Effector CD4-positive, alpha-beta T cell (primary cell): ENCODE data around the gene ABLIM3. TPM values are rescaled to one million over a fixed set of nuclear protein-coding genes. Genes with fewer than 3 reads are reported as not detected.

ENCODE experiments used
- DNase-seq: peaks from one replicate; pipeline ENCODE4 v3.0.0-alpha.2; 2020
- total RNA-seq: gene quantifications from one replicate; lab custom pipeline; 2026; lab: John Stamatoyannopoulos, UW

Gene ABLIM3
- total RNA-seq, result not detected

DNA sequence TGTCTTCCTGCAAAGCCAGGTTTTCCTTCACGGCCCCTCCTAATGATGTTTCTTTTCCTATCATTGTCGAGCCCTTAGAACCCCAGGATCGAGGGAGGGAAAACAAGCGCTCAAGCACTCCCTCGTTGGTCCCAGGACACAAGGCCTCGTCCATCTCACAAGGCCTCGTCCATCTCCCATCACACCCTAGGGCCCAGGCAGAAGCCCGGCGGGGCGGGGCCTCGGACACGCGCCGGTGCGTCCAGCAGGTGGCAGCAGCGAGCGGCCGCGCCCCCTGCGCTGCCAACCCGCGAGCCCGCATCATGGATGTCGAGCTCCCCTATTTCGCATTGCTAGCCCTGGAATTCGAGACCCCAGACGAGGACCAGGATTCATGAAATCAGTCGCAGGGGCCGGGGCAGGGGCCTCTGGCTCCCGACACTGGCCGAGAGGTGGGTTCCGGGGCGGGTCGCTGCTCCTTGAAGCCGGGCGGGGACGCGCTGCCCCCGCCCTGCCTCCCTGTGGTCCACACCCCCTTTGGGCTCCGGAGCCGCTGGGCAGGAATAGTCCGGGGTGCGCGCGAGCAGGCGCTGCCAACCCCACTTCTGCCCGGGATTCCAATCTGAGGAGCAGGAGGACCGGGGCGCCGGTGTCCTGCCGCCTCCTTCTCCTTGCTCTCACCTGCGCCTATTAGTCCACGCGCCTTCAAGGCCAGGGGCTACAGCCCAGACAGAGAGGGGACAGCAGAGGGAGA, at the start of gene ABLIM3:
ABLIM3 (plus strand) TSS at position 270 of the 733 bp plus-strand sequence. CDS start 603 bp downstream, outside the sequence.
- peak; percentile 57 for DNase-seq

DNA sequence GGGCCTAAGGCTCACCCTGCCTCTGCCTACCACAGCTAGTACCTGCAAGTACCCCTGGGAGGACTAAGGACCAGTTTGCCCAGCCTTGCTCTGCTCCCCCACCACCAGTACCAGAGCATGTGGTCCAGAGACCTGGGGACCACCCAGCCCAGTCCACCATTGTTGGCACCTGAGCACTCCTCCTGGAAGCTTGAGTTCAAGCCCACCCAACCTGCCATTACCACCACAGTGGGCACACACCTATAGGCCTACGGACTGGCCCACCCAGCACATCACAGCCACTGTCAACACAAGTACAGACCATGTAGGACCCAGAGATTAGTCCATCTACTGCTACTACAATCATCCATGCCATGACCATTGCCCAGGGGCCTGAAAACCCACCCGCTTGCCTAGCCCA, 47.7 kb upstream of the ABLIM3 start:
- no peak for DNase-seq

DNA sequence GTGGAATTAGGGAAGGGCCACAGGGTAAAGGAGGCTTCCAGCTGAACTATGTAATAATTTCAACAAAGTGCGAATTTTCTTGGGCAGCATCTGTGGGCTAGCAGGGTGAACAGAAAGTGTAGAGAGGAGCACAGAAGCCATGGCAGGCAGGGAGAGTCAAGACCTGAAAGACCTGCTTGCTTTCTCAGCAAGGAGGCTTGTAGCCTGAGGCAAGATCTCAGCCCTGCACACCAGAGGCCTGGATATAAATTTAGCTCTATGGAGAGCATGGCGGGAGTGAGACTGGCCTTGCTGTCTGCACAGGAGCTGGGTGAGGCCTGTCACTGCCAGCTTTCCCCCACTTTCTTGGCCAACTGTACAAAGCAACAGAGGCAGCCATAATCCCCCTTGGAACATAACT, 46.3 kb upstream of the ABLIM3 start:
- no peak for DNase-seq

DNA sequence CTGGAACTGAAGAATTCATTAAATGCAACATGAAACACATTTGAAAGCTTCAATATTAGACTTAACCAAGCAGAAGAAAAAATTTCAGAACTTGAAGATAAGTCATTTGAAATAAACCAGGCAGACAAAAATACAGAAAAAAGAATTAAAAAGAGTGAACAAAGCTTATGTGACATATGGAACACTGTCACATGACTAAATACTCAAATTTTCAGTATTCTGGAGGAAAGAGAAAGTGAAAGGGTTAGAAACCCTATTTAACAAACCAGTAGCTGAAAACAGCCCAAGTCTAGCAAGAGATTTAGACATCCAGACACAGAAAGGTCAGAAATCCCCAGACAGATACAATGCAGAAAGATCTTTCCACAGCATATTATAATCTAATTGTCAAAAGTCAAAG, 41.4 kb upstream of the ABLIM3 start:
- no peak for DNase-seq

DNA sequence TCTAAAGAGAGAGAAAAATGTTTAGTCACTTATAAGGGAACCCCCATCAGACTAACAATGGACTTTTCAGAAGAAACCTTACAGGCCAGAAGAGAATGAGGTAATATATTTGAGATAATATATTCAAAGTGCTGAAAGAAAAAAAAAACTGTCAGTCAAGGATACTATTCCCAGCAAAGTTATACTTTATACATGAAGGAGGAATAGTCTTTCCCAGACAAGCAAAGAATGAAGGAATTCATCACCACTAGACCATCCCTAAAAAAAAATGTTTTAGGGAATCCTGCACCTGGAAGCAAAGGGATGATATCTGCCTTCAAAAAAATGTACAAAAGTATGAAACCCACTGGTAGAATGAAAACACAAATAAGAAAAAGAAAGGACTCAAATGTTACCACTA, 41.0 kb upstream of the ABLIM3 start:
- DNase-seq, result no peak

DNA sequence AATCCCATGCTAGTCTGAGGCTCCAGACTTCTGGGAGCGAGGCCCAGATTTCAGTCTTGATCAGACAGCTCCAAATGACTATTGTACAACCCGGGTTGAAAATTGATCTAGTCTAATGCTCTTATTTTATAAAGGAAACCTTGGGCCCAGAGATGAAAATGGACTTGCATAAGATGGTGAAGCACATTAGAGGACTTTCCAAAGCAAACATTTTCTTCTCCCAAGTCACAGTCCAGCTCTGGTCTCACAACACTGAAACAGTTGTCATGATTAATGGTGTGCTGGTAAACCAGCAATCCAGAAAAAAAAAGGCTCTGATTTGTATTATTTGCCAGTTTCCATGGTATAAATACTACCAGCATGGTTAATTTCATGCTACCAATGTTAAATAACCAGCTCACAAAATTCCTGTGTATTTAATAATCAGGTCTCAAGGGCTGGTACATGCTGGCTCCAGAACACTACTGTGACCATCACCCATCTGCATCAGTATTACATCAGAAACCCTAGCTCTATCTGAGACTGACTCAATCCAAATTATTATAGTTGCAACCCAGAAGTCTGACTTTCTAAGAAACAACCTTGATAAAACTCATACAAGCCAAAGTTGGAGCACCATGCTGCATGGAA, 32.5 kb upstream of the ABLIM3 start:
- no peak for DNase-seq

DNA sequence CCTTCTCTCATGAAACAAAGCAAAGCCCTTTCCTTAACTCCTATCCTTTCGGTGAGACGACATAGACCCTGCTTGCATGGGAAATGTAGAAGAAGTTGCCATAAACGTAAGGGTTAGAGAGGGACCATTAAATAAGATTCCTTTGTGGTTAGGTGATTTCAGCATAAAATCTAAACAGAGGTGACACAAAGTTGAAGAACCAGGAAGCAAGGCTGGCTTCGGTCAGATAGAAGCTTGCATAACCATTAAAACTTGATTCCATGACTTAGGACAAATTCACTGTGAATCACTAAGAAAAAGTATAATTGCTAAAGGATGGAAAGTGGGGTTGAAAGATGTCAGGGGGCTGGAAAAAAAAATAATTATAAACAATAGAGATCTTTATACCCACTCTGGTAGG, 30.9 kb upstream of the ABLIM3 start:
- DNase-seq, result no peak

DNA sequence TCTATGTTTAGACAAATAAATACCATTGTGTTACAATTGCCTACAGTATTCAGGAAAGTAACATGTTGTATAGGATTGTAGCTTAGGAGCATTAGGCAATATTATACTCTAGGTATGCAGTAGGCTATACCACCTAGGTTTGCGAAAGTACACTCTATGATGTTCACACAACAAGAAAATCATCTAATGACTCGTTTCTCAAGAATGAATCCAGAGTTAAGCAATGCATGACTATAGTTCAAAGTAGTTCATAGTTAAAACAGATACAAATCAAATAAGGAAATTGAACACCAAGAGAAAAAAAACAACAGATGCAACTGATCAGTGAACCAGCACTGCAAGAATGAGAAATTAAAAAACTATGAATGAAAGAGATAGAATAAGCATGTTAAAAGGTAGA, 27.6 kb upstream of the ABLIM3 start:
- DNase-seq, result no peak

DNA sequence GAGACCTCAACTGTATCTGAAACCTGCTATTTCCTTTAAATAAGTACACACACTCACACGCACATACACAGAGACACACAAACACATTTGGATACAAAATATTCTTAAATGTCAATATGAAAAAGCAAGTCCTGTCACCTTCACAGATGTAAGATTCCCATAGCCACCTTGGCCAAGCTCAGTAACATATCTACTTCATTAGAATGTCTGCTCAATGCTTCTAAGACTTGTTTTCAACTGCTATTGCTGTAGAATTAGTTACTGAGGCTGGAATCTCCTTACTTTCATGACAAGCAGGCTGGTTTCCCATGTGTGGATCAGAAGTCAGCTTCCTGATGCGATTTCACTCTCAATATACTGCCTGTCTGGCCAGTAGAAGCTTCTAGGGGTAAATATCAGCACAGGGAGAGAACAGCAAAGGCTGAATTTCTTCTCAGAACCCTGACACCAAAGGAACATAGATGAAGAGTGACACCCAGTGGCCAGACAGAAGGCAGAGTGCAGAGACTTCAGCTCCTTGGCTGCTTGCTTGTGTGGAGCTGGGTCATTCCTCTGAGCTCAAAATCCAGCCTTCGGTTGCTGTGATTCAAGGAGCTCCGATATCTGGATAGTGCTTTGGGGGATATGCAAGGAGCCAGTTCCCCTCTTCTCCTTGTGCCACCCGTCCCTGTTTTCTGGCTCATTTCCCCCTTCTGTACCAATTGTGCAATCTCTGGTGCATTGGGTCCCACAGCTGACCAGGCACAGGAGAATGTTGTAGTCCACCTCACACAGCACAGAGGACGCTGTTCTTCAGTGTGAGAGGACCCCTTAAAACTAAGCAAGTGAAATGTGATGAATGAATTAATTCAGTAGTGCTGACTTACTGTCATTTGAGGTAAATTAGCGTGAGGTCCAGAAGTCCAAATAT, 26.6 kb upstream of the ABLIM3 start:
- DNase-seq, result peak; percentile 26

DNA sequence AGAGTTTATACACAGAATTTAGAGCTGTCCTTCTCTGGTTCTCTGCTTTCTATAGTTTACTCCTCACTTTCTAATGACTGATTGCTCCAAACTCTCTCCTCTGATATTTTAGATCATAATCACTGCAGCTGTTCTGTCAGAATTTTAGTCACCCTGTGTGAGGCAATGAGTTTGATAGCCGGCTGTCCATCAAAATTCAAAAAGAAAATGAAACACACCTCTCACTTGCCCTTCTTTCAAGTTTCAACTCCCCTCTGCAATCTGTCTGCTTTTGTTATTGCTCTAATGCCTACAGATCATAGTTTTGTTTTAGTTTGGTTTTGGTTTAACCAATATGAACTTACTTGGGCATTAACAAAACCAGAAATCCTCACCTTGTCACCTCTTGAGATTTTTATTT, 23.3 kb upstream of the ABLIM3 start:
- no peak for DNase-seq

DNA sequence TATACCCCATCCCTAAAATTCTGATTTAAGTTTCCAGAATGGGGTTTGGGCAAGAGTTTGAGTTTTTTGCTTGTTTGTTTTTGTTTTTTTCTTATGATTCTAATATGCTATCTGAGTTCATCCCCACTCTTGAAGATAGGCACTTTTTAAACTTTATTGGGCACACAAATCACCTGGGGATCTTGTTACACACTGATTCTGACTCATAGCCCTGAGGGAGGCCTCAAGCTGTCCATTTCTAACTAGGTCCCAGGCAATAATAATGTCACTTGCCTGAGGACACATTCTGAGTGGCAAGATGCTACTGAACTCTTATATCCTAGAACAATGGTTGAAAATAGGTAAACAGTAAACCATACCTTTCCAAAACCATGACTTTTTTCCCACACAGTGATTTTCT, 22.8 kb upstream of the ABLIM3 start:
- DNase-seq, result no peak

DNA sequence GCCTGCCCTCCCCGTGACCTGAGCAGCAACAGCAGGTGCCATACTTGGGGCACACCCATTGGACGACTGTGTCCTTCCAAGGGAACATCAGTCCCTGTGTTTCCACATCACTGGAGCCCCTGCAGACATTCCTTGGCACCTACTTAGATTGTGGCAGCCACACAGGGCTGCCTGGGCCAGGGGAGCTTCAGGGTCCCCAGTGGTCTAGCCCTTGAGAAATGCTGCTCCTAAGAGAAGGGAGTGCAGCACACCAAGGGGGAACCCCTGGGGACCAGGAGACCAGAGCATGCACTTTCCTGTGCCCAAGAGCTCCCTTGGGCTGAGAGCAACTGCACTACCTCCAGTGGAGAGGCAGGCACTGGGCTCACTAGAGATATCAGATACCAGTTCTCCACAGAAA, 20.1 kb upstream of the ABLIM3 start:
- DNase-seq, result no peak

DNA sequence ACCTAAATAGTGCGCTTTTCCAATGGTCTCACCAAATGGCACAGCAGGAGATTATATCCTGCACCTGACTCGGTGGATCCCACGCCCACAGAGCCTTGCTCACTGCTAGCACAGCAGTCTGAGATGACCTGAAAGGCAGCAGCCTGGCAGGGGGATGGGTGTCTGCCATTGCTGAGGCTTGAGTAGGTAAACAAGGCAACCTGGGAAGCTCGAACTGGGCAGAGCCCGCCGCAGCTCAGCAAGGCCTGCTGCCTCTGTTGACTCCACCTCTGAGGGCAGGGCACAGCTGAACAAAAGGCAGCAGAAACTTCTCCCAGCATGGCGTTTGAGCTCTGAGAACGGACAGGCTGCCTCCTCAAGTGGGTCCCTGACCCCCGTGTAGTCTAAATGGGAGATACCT, 18.1 kb upstream of the ABLIM3 start:
- no peak for DNase-seq

DNA sequence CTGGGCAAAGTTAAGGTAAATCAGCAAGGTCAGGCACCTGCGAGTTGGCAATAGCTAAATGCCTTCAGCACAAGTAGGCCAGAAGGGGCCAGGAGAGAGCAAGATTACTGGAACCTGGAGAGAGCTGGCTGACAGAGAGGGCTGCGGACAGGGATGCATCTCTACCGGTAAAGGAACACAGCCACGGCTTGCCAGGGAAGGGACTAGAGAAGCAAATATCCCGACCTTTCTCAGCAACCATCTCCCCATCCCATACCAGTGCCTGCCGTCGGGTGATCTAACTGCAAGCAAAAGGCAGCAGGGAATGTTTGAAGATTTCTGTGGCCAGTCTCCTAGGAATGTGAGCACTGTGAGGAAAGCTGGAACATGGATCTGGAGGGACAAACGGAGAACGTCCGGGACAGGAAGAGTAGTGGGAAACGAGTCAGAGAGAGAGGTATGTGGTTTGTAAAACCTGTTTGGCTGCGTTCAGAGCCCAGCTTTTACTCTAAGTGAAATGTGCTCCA, 15.9 kb upstream of the ABLIM3 start:
- no peak for DNase-seq

DNA sequence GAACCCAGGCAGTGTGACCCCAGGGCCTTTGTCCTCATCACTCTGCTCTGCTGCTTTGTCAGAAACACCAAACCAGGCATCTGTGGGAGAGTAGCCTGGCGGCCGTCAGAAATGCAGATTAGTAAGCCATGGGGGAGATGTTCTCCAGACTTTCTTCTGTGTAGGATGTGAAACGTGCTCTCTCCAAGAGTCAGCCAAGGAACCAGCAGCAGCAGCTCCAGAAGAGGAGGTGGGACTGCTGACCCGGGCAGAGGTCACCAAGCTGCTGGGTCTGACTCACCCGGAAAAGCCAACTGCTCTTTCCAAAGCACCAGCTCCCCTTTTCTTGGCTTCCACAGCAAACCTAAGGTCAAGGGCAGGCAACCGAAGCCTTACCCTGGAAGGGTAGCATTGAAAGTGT, 14.4 kb upstream of the ABLIM3 start:
- DNase-seq, result no peak

DNA sequence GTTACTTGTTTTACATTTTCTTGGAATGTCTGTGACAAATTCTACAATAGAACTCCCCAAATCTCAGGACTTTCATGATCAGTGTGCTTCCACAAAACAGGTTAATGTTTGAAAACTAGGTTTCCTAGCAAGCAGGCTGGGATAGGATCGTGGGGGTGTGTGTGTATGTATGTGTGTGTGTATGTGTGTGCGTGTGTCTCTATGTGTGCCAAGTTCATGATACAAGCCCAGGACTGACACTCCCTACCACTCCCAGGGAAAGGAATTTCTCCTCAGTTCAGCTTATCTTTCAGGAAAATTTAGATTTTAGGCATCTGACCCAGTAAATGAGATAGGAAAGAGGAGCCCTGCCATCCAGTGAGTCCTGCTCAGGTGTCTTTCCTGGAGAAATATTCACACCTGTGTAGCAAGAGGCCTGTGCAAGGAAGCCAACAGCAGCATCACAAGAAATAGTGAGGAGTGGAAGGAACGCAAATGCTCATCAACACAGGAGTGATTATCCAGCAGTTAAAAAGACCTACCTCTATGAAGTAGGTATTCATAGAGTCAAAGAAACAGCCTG, 13.8 kb upstream of the ABLIM3 start:
- no peak for DNase-seq

DNA sequence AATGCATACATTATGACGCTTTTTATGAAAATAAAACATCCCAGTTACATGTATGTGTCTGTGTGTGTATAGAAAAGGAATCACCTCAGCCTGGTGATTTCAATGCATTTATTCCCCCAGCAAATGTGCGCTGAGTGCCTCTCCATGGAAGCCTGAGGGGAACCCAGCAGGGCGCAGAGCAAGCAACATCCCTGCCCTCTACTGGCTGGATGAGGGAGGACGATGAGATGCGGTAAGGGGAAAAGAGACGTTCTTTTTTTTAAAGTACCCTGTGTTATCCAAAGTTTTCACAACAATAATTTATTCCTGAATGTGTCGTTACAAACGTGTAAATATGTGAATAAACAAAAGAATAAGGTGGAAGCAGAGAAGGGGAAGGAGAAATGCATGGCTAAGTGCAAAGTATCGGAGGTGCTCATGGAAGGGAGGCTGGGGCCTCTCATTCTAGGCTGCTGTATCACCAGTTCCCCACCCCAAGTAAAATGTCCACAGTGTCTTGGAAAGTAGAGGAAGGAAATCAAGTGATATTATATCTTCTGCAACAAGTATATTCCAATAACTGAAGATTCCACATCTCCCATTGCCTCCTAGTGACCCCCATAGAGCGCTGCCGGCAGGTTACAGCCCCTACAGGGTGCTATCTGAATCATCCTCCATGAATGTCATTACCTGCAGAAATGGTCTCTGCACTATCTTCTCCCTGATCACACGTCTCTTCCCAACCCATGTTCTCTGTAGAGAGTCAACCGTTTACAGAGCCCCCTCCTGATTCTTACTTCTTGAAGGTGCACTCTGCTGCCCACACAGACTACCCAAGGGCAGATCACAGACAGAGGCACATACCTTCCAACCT, 13.0 kb upstream of the ABLIM3 start:
- no peak for DNase-seq

DNA sequence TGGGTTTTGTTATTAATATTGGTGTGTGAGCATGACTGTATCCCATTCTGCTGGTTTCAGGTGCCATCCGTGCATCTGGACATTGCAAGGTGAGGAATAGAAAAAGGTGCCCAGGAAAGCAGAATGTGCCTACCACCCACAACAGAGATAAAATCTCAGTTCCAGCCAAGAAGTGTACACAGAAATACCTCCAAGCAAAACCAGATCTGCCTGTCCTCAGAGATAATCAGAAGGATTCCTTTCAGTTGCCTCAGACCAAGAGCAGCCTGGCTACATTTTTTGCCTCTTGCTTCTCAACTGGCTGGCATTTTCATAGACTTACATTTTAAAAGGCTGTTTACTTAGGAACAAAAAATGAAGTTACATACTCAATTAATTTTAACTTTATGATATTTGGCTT, 12.1 kb upstream of the ABLIM3 start:
- DNase-seq, result no peak

DNA sequence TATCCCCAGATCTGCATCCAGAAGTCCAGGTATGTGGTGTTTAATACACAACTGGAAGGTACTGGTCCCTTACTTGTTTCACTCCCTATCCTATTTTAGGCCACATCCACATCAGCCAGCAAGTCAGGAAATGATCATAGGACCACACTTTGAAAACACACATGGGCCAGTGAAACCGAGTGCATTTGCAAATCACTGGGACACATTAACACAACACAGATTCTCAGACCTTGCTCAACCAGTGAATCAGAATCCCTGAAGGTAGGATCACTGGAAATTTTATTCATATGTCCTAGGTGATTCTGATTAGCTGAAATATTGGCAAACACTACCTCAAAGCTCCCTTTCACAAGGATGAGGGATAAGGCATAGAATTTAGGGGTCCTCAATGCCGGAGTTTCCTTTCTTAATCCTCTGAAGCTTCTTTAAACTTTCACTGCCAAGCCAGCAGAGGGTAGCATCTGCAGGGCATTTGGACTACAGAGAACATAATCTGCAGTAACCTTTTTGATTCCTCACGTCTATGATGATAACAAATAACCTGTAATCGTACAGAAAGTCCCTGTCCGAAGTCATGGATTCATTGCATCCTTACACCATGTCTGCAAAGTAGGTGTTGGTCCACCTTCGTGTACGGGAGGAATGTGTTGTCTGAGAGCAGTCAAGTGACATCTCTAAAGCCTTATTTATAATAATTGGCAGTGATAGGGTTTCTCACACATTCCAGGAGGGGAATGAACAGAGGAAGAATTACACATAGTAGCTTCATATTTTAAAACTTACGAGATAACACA, 11.0 kb upstream of the ABLIM3 start:
- no peak for DNase-seq

DNA sequence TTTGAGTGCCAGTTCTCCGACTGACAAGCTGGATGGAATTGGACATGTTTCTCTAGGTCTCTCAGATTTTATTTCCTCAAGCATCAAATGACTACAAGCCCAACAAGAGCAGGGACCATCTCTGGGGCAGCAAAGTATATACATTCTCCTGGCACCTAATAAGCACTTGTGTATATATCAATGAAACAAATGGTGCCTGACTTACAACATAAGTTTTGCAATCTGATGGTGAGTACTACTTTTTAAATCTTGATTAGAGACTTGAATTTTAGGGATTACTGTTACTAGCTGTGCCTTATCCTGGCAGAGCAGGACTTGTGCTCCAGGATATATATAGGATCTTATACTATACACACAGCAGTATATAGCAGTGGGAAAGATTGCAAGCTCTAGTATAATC, 8.8 kb upstream of the ABLIM3 start:
- DNase-seq, result no peak
